ENCODE results near the gene ANGPT4.

- TF ChIP-seq CTCF (IDR thresholded peaks at IDR 0.05) = no peak
- no peak for TF ChIP-seq POLR2A (IDR thresholded peaks at IDR 0.05)
Measured at GRCh38 chr20:844473-845225, 71.5 kb downstream of the ANGPT4 start.
